ENCODE measurements around the gene ASF1A.

Gene ASF1A

GRCh38 chr6:118935331-118935668, 41.3 kb downstream of the ASF1A start:
- no peak for TF ChIP-seq CTCF (IDR thresholded peaks at IDR 0.05; ENCODE audit: insufficient read depth, low read depth, low read length, missing control alignments)
- peak overlapping the region; percentile 100 for H3K4me3 ChIP-seq (ENCODE audit: low read depth, low read length)

GRCh38 chr6:118935978-118936703, 42.2 kb downstream of the ASF1A start:
- TF ChIP-seq CTCF (IDR thresholded peaks at IDR 0.05; ENCODE audit: insufficient read depth, low read depth, low read length, missing control alignments) = no peak
- H3K4me3 ChIP-seq (ENCODE audit: low read depth, low read length) = no peak overlapping the region
- no peak for DNase-seq (ENCODE audit: low read depth)

More at GRCh38 chr6:118935331-118935668, 41.3 kb downstream of the ASF1A start:
- DNase-seq (ENCODE audit: low read depth) = no peak

- DNase-seq (ENCODE audit: low read depth) = no peak
- no peak overlapping the region for H3K4me3 ChIP-seq (ENCODE audit: low read depth, low read length)
- no peak for TF ChIP-seq CTCF (IDR thresholded peaks at IDR 0.05; ENCODE audit: insufficient read depth, low read depth, low read length, missing control alignments)
Measured at GRCh38 chr6:118939683-118940082, 45.7 kb downstream of the ASF1A start.

- no peak overlapping the region for H3K4me3 ChIP-seq (ENCODE audit: low read depth, low read length)
- no peak for TF ChIP-seq CTCF (IDR thresholded peaks at IDR 0.05; ENCODE audit: insufficient read depth, low read depth, low read length, missing control alignments)
- DNase-seq (ENCODE audit: low read depth) = no peak
Measured at GRCh38 chr6:118940770-118941169, 46.8 kb downstream of the ASF1A start.

GRCh38 chr6:118945217-118945616, 51.3 kb downstream of the ASF1A start:
- no peak overlapping the region for H3K4me3 ChIP-seq (ENCODE audit: low read depth, low read length)
- TF ChIP-seq CTCF (IDR thresholded peaks at IDR 0.05; ENCODE audit: insufficient read depth, low read depth, low read length, missing control alignments) = no peak
- no peak for DNase-seq (ENCODE audit: low read depth)

- DNase-seq (ENCODE audit: low read depth) = no peak
- H3K4me3 ChIP-seq (ENCODE audit: low read depth, low read length) = no peak overlapping the region
Measured at GRCh38 chr6:118952683-118953082, 58.7 kb downstream of the ASF1A start.

More at GRCh38 chr6:118952683-118953082, 58.7 kb downstream of the ASF1A start:
- TF ChIP-seq CTCF (IDR thresholded peaks at IDR 0.05; ENCODE audit: insufficient read depth, low read depth, low read length, missing control alignments) = no peak

Data from GM12865 (cell line).